ENCODE measurements around the gene KHSRP.

Gene KHSRP

DNA sequence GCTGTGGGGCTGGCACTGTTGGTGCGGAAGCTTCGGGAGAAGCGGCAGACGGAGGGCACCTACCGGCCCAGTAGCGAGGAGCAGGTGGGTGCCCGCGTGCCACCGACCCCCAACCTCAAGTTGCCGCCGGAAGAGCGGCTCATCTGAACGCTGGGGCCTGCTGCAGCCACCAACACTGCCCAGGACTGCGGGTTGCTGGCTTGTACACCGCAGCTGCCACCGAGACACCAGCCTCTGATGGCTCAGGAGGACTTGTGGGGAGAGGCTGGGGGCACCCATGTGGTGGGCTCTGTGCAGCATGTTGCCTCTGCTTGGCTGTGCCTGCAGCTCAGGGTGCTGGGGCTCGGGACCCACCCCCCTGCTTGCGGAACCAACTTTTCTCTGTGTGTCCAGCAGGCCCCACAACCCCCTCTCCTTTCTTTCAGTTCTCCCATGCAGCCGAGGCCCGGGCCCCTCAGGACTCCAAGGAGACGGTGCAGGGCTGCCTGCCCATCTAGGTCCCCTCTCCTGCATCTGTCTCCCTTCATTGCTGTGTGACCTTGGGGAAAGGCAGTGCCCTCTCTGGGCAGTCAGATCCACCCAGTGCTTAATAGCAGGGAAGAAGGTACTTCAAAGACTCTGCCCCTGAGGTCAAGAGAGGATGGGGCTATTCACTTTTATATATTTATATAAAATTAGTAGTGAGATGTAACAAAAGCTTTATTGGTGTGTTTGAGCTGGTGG lies 42.1 kb upstream of the KHSRP start:
- H3K4me3 ChIP-seq (ENCODE audit: low read length, poor library complexity, severe bottlenecking), result no peak overlapping the region
- H3K9me2 ChIP-seq (replicated peaks; ENCODE audit: low read depth, low read length), result no peaks in the 10 kb centered on the region
- no peak for TF ChIP-seq CTCF (conservative IDR thresholded peaks at IDR 0.05; ENCODE audit: low read length)
- TF ChIP-seq EZH2phosphoT487 (IDR thresholded peaks at IDR 0.05; ENCODE audit: borderline replicate concordance), result no peak
- no peaks in the 10 kb centered on the region for H3K9me3 ChIP-seq (ENCODE audit: insufficient read depth, low read depth, low read length)
- H3K79me2 ChIP-seq (ENCODE audit: insufficient read depth, low read length), result no peaks in the 10 kb centered on the region
- H3K27me3 ChIP-seq (ENCODE audit: insufficient read depth, low read length, poor library complexity, severe bottlenecking), result no peaks in the 10 kb centered on the region
- H3F3A ChIP-seq (ENCODE audit: low read depth), result no peaks in the 10 kb centered on the region
- no peaks in the 10 kb centered on the region for H3K36me3 ChIP-seq (ENCODE audit: insufficient read depth, low read length)
- H4K20me1 ChIP-seq (ENCODE audit: insufficient read depth, low read length, poor library complexity, severe bottlenecking), result no peaks in the 10 kb centered on the region
- no peak overlapping the region for H2AFZ ChIP-seq (ENCODE audit: low read length)
- no peak overlapping the region for H3K4me2 ChIP-seq (ENCODE audit: low read depth, low read length, poor library complexity, severe bottlenecking)
- H3K9ac ChIP-seq (ENCODE audit: low read depth, low read length, poor library complexity, severe bottlenecking), result no peak overlapping the region
- no peaks in the 10 kb centered on the region for H3K4me1 ChIP-seq (ENCODE audit: insufficient read depth, low read length, poor library complexity, severe bottlenecking)

- no peaks in the 10 kb centered on the region for H3K9me2 ChIP-seq (replicated peaks; ENCODE audit: low read depth, low read length)
- no peaks in the 10 kb centered on the region for H3K36me3 ChIP-seq (ENCODE audit: insufficient read depth, low read length)
- no peaks in the 10 kb centered on the region for H3K27me3 ChIP-seq (ENCODE audit: insufficient read depth, low read length, poor library complexity, severe bottlenecking)
- no peaks in the 10 kb centered on the region for H3K79me2 ChIP-seq (ENCODE audit: insufficient read depth, low read length)
- H3K4me1 ChIP-seq (ENCODE audit: insufficient read depth, low read length, poor library complexity, severe bottlenecking), result no peaks in the 10 kb centered on the region
- no peak overlapping the region for H3K4me3 ChIP-seq (ENCODE audit: low read length, poor library complexity, severe bottlenecking)
- H3F3A ChIP-seq (ENCODE audit: low read depth), result no peaks in the 10 kb centered on the region
- no peak overlapping the region for H2AFZ ChIP-seq (ENCODE audit: low read length)
- H3K4me2 ChIP-seq (ENCODE audit: low read depth, low read length, poor library complexity, severe bottlenecking), result no peak overlapping the region
- no peak overlapping the region for H3K9ac ChIP-seq (ENCODE audit: low read depth, low read length, poor library complexity, severe bottlenecking)
- no peaks in the 10 kb centered on the region for H3K9me3 ChIP-seq (ENCODE audit: insufficient read depth, low read depth, low read length)
- TF ChIP-seq CTCF (conservative IDR thresholded peaks at IDR 0.05; ENCODE audit: low read length), result no peak
- TF ChIP-seq EZH2phosphoT487 (IDR thresholded peaks at IDR 0.05; ENCODE audit: borderline replicate concordance), result no peak
- H4K20me1 ChIP-seq (ENCODE audit: insufficient read depth, low read length, poor library complexity, severe bottlenecking), result no peaks in the 10 kb centered on the region
These were observed 41.1 kb upstream of the KHSRP start for GRCh38 chr19:6465663-6466062.

- H3F3A ChIP-seq (ENCODE audit: low read depth), result no peaks in the 10 kb centered on the region
- H3K27me3 ChIP-seq (ENCODE audit: insufficient read depth, low read length, poor library complexity, severe bottlenecking), result no peaks in the 10 kb centered on the region
- H4K20me1 ChIP-seq (ENCODE audit: insufficient read depth, low read length, poor library complexity, severe bottlenecking), result no peaks in the 10 kb centered on the region
- H2AFZ ChIP-seq (ENCODE audit: low read length), result no peak overlapping the region
- H3K9me2 ChIP-seq (replicated peaks; ENCODE audit: low read depth, low read length), result no peaks in the 10 kb centered on the region
- no peaks in the 10 kb centered on the region for H3K79me2 ChIP-seq (ENCODE audit: insufficient read depth, low read length)
- H3K4me3 ChIP-seq (ENCODE audit: low read length, poor library complexity, severe bottlenecking), result no peak overlapping the region
- no peaks in the 10 kb centered on the region for H3K36me3 ChIP-seq (ENCODE audit: insufficient read depth, low read length)
- H3K4me1 ChIP-seq (ENCODE audit: insufficient read depth, low read length, poor library complexity, severe bottlenecking), result no peaks in the 10 kb centered on the region
- H3K4me2 ChIP-seq (ENCODE audit: low read depth, low read length, poor library complexity, severe bottlenecking), result no peak overlapping the region
- no peaks in the 10 kb centered on the region for H3K9me3 ChIP-seq (ENCODE audit: insufficient read depth, low read depth, low read length)
- TF ChIP-seq EZH2phosphoT487 (IDR thresholded peaks at IDR 0.05; ENCODE audit: borderline replicate concordance) (no peak), CTCF (conservative IDR thresholded peaks at IDR 0.05; ENCODE audit: low read length) (no peak)
- no peak overlapping the region for H3K9ac ChIP-seq (ENCODE audit: low read depth, low read length, poor library complexity, severe bottlenecking)
These were observed 40.4 kb upstream of the KHSRP start for GRCh38 chr19:6465006-6465405.
